ENCODE data around the gene KRTAP4-11.
"Not testable (repeated sequence)": the region's sequence is repeated elsewhere in the genome, so short reads cannot be mapped to it uniquely, and the experiment has no call there.

The KRTAP4-11 gene

DNA sequence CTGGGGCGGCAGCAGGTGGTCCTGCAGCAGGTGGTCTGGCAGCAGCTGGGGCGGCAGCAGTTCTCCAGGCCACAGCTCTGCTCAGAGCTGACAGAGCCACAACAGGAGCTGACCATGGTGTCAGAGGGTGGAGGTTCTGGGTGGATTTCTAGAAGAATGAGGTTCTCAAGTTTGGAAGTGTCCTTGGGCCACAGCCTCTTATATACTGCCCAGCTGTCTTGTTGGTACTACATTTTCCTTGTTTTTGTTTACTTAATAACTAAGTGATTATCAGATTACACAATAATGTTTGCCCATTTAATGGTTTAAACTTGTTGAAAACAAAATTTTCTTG, 31.4 kb upstream of the KRTAP4-11 start, which contains the start of gene KRTAP4-5:
TSS of gene KRTAP4-5 (minus strand) at position 174 of the 334 bp plus-strand sequence. CDS start at position 116, 58 bp downstream.
- no peak for TF ChIP-seq CTCF (conservative IDR thresholded peaks at IDR 0.05; ENCODE audit: low read depth)
- ChIA-PET CTCF (interaction anchor here (0.6 kb wide), 1 partner anchor 516 kb away, joined by 3 read pairs; no protein-coding TSS in a partner anchor), POLR2A (ENCODE audit: low non-redundant PET) (no interaction called here)
- DNase-seq (ENCODE audit: low spot score): no peak
- no peak within 1 kb of the TSS for H3K27ac ChIP-seq

GRCh38 chr17:41148971-41149651, 30.9 kb upstream of the KRTAP4-11 start:
- CTCF ChIA-PET: interaction anchor here (0.6 kb wide), 1 partner anchor 517 kb away, joined by 3 read pairs; no protein-coding TSS in a partner anchor
- DNase-seq (ENCODE audit: low spot score); H3K27ac ChIP-seq; POLR2A ChIA-PET (ENCODE audit: low non-redundant PET): not testable (repeated sequence)

DNA sequence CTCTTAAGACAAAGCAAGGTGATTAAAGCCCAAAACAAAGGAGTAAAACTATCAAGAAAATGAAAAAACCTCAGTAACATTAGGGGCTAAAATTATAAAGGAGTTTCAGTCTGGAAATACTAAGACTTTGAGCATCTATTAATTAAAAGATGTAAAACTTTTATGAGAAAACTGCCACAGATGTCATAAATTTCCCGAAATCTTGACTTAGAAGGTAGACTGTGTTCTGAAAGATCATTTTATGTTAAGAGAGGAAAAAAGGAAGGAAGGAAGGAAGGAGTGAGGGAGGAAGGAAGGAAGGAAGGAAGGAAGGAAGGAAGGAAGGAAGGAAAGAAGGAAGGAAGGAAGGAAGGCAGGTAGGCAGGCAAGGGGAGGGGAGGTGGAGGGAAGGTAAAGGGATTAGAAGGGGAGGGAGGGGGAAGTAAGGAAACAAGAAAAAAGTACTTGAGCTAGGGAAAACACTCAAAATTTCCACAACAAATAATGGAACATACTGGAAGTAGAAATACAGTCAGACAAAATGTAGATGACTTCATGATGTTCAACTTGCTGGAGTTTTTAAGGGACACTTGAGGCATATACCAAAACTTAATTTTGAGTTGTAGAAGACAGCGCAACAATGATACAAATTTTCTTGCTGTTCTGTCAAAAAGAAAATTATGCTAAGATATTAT, 29.5 kb upstream of the KRTAP4-11 start:
- H3K27ac ChIP-seq: no peak overlapping the region
- CTCF ChIA-PET: no interaction called here

DNA sequence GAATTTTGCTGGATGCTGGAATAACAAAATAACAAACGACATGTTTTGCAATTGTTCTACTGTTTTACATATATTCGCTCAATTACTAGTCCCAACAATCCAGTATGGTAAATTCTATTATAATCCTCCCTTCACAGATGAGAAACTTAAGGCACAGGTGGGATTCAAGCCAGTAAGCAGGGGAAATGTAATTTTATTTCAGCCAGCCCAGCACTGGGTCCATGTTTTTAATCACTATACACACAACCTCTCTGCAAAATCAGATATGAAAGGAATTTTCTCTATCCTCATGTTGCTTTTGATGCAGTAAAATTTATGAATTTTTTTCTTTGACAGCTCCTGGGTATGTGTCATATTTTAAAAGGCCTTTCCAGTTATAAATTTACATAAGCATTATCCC, 27.1 kb upstream of the KRTAP4-11 start:
- POLR2A ChIA-PET (ENCODE audit: low non-redundant PET): no interaction called here
- no peak overlapping the region for H3K27ac ChIP-seq
- no peak for DNase-seq (ENCODE audit: low spot score)
- CTCF ChIA-PET: no interaction called here
- TF ChIP-seq CTCF (conservative IDR thresholded peaks at IDR 0.05; ENCODE audit: low read depth): no peak

More for the DNA sequence above, 29.5 kb upstream of the KRTAP4-11 start:
- no peak for TF ChIP-seq CTCF (conservative IDR thresholded peaks at IDR 0.05; ENCODE audit: low read depth)
- DNase-seq (ENCODE audit: low spot score): no peak
- POLR2A ChIA-PET (ENCODE audit: low non-redundant PET): no interaction called here

DNA sequence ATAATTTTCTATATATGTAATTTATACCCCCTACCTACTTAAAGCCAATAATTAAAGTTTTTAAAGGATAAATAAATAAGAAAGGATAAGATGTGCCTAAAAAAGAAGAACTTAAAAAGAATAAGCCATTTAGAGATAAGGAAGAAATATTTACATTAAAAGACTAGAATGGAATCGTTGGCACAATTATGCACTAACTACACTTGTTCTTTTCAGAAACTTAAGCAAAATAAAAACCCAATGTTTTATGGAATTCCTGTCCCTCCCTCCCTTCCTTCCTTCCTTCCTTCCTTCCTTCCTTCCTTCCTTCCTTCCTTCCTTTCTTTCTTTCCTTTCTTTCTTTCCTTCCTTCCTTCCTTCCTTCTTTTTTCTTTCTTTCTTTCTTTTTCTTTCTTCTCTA, 26.7 kb upstream of the KRTAP4-11 start:
- DNase-seq (ENCODE audit: low spot score): no peak
- H3K27ac ChIP-seq: no peak overlapping the region
- ChIA-PET CTCF (no interaction called here), POLR2A (ENCODE audit: low non-redundant PET) (no interaction called here)
- TF ChIP-seq CTCF (conservative IDR thresholded peaks at IDR 0.05; ENCODE audit: low read depth): no peak

GRCh38 chr17:41141361-41141760, 23.2 kb upstream of the KRTAP4-11 start:
- POLR2A ChIA-PET (ENCODE audit: low non-redundant PET): no interaction called here
- DNase-seq (ENCODE audit: low spot score): no peak
- CTCF ChIA-PET: interaction anchor here (0.8 kb wide), 1 partner anchor 159 kb away, joined by 4 read pairs; no protein-coding TSS in a partner anchor
- TF ChIP-seq CTCF (conservative IDR thresholded peaks at IDR 0.05; ENCODE audit: low read depth): no peak
- H3K27ac ChIP-seq: no peak overlapping the region

Measured in RWPE1 (cell line).